GM21526 (cell line): ENCODE results near the gene HERC2.

Experiments used
- ATAC-seq: cut with Tn5 transposase; IDR thresholded peaks from one replicate; pipeline ENCODE4 v1.9.1; 2021; ENCODE audit warnings: moderate library complexity; ENCODE audit not compliant: unreplicated experiment, low FRiP score

Gene HERC2

GRCh38 chr15:28099555-28100140, 222.3 kb downstream of the HERC2 start:
- no peak for ATAC-seq

- ATAC-seq = no peak
Measured at GRCh38 chr15:28098766-28099554, 223.0 kb downstream of the HERC2 start, which contains the start of gene OCA2. Gene OCA2, minus strand, starts transcription at chr15:28099315. Its CDS starts 17,441 bp downstream, at chr15:28081874.

GRCh38 chr15:28098360-28098765, 223.6 kb downstream of the HERC2 start:
- ATAC-seq = no peak

GRCh38 chr15:28097656-28098359, 224.2 kb downstream of the HERC2 start:
- no peak for ATAC-seq

- ATAC-seq = peak; percentile 5
Measured at GRCh38 chr15:28096670-28097431, 225.1 kb downstream of the HERC2 start.

GRCh38 chr15:28096411-28096669, 225.6 kb downstream of the HERC2 start:
- no peak for ATAC-seq

- no peak for ATAC-seq
Measured at GRCh38 chr15:28094732-28095521, 227.1 kb downstream of the HERC2 start.

- ATAC-seq = no peak
Measured at GRCh38 chr15:28093752-28094535, 228.0 kb downstream of the HERC2 start.

- no peak for ATAC-seq
Measured at GRCh38 chr15:28091313-28091712, 230.7 kb downstream of the HERC2 start.

GRCh38 chr15:28086175-28086703, 235.7 kb downstream of the HERC2 start:
- ATAC-seq = peak; percentile 91

GRCh38 chr15:28085489-28086174, 236.3 kb downstream of the HERC2 start:
- no peak for ATAC-seq

GRCh38 chr15:28084547-28084946, 237.4 kb downstream of the HERC2 start:
- no peak for ATAC-seq

GRCh38 chr15:28082891-28083684, 238.9 kb downstream of the HERC2 start:
- no peak for ATAC-seq

GRCh38 chr15:28081594-28081993, 240.4 kb downstream of the HERC2 start:
- no peak for ATAC-seq

GRCh38 chr15:28080386-28080785, 241.6 kb downstream of the HERC2 start:
- no peak for ATAC-seq

GRCh38 chr15:28079313-28079969, 242.5 kb downstream of the HERC2 start:
- no peak for ATAC-seq

- no peak for ATAC-seq
Measured at GRCh38 chr15:28078191-28078719, 243.7 kb downstream of the HERC2 start.
